Activated T-helper 9 cell treated with anti-CD3 and anti-CD28 coated beads, Interleukin-2, amount 50 U/mL, for 16 hours (primary cell): ENCODE data around the gene GRIA4.

ENCODE experiments used
- DNase-seq: peaks from one replicate; pipeline ENCODE4 v3.0.0-alpha.2; 2020; ENCODE audit warnings: low read depth

The GRIA4 gene

GRCh38 chr11:105923252-105923651, 313.4 kb downstream of the GRIA4 start:
- no peak for DNase-seq

- no peak for DNase-seq
Observed at GRCh38 chr11:105923807-105924206, 313.9 kb downstream of the GRIA4 start.

GRCh38 chr11:105929084-105929955, 319.4 kb downstream of the GRIA4 start:
- no peak for DNase-seq

GRCh38 chr11:105933695-105934094, 323.8 kb downstream of the GRIA4 start:
- DNase-seq: no peak

GRCh38 chr11:105935791-105936190, 325.9 kb downstream of the GRIA4 start:
- DNase-seq: no peak

GRCh38 chr11:105937331-105937730, 327.5 kb downstream of the GRIA4 start:
- DNase-seq: no peak

GRCh38 chr11:105937738-105938137, 327.9 kb downstream of the GRIA4 start:
- no peak for DNase-seq

GRCh38 chr11:105942921-105943320, 333.0 kb downstream of the GRIA4 start:
- DNase-seq: no peak

- DNase-seq: no peak
Observed at GRCh38 chr11:105948918-105949590, 339.2 kb downstream of the GRIA4 start.

GRCh38 chr11:105953886-105954285, 344.0 kb downstream of the GRIA4 start:
- DNase-seq: no peak

GRCh38 chr11:105960252-105961245, 350.7 kb downstream of the GRIA4 start:
- no peak for DNase-seq

- DNase-seq: no peak
Observed at GRCh38 chr11:105968021-105968697, 358.3 kb downstream of the GRIA4 start.

- no peak for DNase-seq
Observed at GRCh38 chr11:105969756-105970155, 359.9 kb downstream of the GRIA4 start.

- no peak for DNase-seq
Observed at GRCh38 chr11:105975128-105975527, 365.3 kb downstream of the GRIA4 start.

- no peak for DNase-seq
Observed at GRCh38 chr11:105979997-105980703, 370.3 kb downstream of the GRIA4 start.

- DNase-seq: no peak
Observed at GRCh38 chr11:105986554-105986953, 376.7 kb downstream of the GRIA4 start.

- DNase-seq: no peak
Observed at GRCh38 chr11:105988197-105988596, 378.3 kb downstream of the GRIA4 start.

GRCh38 chr11:105989124-105989523, 379.3 kb downstream of the GRIA4 start:
- DNase-seq: no peak

GRCh38 chr11:105991888-105992287, 382.0 kb downstream of the GRIA4 start:
- DNase-seq: no peak

GRCh38 chr11:106001304-106002012, 391.6 kb downstream of the GRIA4 start:
- no peak for DNase-seq
